IPS-20b (cell line): Measurements from ENCODE around the gene PRICKLE2.

Experiments
- H3K27ac ChIP-seq: one replicate; pipeline ENCODE4 v1.5.1; 2013; ENCODE audit warnings: low read length
- H3K27me3 ChIP-seq: 2 replicates; pipeline ENCODE4 v1.6.1; 2013; ENCODE audit warnings: mild to moderate bottlenecking, low read length, inconsistent platforms; ENCODE audit not compliant: insufficient read depth
- H3K36me3 ChIP-seq: 2 replicates; pipeline ENCODE4 v1.6.1; 2013; ENCODE audit warnings: low read depth, mild to moderate bottlenecking, inconsistent platforms, low read length, moderate library complexity; ENCODE audit not compliant: insufficient read depth
- H3K4me1 ChIP-seq: 2 replicates; pipeline ENCODE4 v1.6.1; 2013; ENCODE audit warnings: mild to moderate bottlenecking, control low read depth, inconsistent platforms, low read length, moderate library complexity; ENCODE audit not compliant: insufficient read depth
- H3K4me3 ChIP-seq: 2 replicates; pipeline ENCODE4 v1.5.1; 2013; ENCODE audit warnings: mild to moderate bottlenecking, low read length, inconsistent platforms
- H3K9ac ChIP-seq: 2 replicates; pipeline ENCODE4 v1.6.1; 2013; ENCODE audit warnings: low read depth, mild to moderate bottlenecking, inconsistent platforms, low read length, moderate library complexity
- H3K9me3 ChIP-seq: 2 replicates; pipeline ENCODE4 v1.6.1; 2013; ENCODE audit warnings: mild to moderate bottlenecking, low read depth, low read length, inconsistent platforms; ENCODE audit not compliant: insufficient read depth

The PRICKLE2 gene, protein sequence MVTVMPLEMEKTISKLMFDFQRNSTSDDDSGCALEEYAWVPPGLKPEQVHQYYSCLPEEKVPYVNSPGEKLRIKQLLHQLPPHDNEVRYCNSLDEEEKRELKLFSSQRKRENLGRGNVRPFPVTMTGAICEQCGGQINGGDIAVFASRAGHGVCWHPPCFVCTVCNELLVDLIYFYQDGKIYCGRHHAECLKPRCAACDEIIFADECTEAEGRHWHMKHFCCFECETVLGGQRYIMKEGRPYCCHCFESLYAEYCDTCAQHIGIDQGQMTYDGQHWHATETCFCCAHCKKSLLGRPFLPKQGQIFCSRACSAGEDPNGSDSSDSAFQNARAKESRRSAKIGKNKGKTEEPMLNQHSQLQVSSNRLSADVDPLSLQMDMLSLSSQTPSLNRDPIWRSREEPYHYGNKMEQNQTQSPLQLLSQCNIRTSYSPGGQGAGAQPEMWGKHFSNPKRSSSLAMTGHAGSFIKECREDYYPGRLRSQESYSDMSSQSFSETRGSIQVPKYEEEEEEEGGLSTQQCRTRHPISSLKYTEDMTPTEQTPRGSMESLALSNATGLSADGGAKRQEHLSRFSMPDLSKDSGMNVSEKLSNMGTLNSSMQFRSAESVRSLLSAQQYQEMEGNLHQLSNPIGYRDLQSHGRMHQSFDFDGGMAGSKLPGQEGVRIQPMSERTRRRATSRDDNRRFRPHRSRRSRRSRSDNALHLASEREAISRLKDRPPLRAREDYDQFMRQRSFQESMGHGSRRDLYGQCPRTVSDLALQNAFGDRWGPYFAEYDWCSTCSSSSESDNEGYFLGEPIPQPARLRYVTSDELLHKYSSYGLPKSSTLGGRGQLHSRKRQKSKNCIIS

DNA sequence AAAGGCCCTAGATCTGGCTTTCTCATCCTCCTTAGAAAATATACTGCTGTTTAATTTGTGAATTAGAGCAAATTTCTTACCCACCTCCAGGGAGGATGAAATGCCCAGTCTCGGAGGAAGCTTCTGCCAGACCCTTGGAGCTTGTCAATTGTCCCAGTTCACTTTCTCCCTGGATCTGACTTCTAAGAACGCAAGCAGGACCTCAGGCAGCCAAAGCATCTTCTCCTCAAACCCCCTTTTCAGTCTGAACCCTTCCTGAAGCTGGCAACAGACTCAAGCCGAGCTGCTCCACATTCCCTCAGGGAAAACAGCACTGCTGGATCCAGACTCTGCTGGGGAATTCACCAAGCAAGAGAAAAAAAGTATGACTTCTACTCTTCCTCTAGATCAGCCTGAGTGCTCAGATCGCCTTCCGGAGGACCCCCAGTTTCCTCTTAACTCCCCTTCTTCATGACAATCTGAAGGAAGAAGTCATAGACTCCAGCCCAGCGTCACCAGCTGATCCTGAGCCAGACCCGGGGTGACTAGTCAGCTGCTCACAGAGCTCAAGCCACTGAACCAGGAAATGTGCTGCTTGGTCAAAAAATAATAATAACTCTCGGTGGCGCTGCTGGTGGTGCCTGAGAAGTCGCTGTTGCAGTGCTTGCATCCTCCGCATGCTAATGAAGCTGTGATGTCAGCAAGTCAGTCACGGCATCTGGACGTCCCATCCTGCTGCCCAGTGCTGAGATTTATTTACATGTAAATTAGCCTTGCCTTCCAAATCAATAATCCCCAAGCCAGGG lies at the start of gene PRICKLE2:
Gene PRICKLE2, minus strand, starts transcription at position 641 of the 785 bp plus-strand sequence. CDS start 26,539 bp downstream, outside the sequence.
- peak within 1 kb of the TSS; percentile 63 for H3K4me3 ChIP-seq
- H3K27me3 ChIP-seq = peaks cover 14% of the 10 kb centered on the region
- peak within 1 kb of the TSS; percentile 65 for H3K9ac ChIP-seq
- peak within 1 kb of the TSS; percentile 16 for H3K27ac ChIP-seq
- H3K36me3 ChIP-seq = no peaks in the 10 kb centered on the region
- H3K9me3 ChIP-seq = no peaks in the 10 kb centered on the region
- H3K4me1 ChIP-seq = peaks cover 34% of the 10 kb centered on the region; the same call in 1 of the 2 replicates

DNA sequence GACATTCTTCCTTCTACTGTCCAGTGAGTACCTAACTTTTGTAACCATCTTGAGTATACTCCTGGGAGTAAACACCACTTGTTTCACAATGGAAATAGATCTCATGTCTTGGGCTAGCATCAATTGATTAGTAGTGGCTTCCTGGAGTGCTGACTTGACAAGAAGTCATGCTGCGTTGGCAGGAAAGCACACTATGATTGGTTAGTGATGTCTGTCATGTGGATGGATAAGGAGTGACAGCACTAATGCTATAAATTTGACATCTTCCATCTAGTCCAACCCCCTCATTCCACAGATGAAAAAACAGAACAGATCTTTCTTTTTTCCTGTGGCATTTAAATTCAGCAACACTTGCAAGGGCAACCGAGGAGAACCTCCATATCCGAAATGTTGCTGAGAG lies 47.6 kb upstream of the PRICKLE2 start:
- H3K9ac ChIP-seq = no peak overlapping the region
- peaks cover 13% of the 10 kb centered on the region for H3K4me1 ChIP-seq
- no peak overlapping the region for H3K4me3 ChIP-seq
- H3K27ac ChIP-seq = no peak overlapping the region
- no peaks in the 10 kb centered on the region for H3K36me3 ChIP-seq
- peaks cover 9% of the 10 kb centered on the region for H3K9me3 ChIP-seq
- H3K27me3 ChIP-seq = no peaks in the 10 kb centered on the region

DNA sequence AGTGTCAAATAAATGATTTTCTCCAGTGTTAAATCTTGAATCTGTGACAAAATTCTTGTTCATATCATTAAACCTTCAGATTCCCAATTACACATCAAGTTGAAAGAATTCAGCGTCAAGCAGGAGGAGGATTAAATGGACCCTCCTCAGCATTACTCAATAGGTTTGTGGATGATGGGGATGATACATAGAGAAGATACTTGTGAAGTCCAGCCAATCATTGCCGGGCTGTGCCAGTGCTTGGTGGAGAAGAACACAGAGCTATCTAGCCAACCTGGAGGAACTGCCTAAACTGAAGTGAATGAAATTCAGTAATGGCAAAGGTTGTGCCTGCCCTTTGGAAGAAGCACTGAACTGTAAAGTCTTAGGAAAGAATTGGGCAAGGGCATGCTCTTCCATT lies 47.0 kb upstream of the PRICKLE2 start:
- H3K9ac ChIP-seq = no peak overlapping the region
- no peak overlapping the region for H3K4me3 ChIP-seq
- peaks cover 15% of the 10 kb centered on the region for H3K4me1 ChIP-seq
- H3K9me3 ChIP-seq = peaks cover 9% of the 10 kb centered on the region
- H3K36me3 ChIP-seq = no peaks in the 10 kb centered on the region
- no peaks in the 10 kb centered on the region for H3K27me3 ChIP-seq
- H3K27ac ChIP-seq = no peak overlapping the region

DNA sequence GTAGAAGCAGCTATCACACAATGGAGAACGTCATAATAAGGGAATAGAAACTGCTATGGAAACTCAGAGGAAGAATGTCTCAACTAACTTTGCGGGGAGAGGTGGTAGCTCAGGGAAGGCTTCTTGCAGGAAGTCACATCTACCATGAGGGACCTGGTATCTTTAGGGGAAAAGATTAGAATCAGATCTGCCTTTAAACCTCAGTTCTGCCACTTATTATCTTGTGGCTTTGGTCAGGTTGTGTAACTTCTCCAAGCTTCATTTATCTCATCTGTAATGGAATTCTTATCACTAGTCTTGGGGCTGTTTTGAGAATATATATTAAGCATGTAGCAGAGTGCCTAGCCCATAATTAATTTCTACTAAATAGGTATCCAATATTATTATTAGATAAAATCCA lies 46.4 kb upstream of the PRICKLE2 start:
- Histone ChIP-seq H3K4me1 (peaks cover 21% of the 10 kb centered on the region), H3K36me3 (no peaks in the 10 kb centered on the region), H3K9me3 (peaks cover 9% of the 10 kb centered on the region), H3K27me3 (no peaks in the 10 kb centered on the region), H3K4me3 (no peak overlapping the region), H3K27ac (no peak overlapping the region), H3K9ac (no peak overlapping the region)

DNA sequence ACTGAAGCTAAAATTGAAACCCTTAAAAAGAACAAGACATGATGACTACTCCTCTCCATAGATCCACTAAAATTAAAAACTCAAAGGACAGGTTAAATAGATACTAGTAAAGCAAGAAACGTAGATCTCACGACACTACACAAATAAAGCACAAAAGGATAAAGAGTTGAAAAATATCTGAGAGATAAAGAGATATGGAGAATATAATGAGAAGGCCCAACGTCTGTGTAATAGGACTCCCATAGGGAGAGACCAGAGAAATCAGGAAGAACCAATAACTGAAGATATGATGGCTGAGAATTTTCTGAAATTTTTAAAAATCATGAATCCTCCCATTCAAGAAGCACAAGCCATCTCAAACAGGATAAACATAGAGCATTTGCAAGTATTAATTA lies 45.6 kb upstream of the PRICKLE2 start:
- peaks cover 26% of the 10 kb centered on the region for H3K4me1 ChIP-seq
- peaks cover 9% of the 10 kb centered on the region for H3K9me3 ChIP-seq
- H3K36me3 ChIP-seq = no peaks in the 10 kb centered on the region
- no peak overlapping the region; the same call in 1 of the 2 replicates for H3K9ac ChIP-seq
- H3K27me3 ChIP-seq = no peaks in the 10 kb centered on the region
- no peak overlapping the region for H3K27ac ChIP-seq
- 0 out of 2 replicates have a peak overlapping the region, but pooled peaks have one; percentile 25 for H3K4me3 ChIP-seq

DNA sequence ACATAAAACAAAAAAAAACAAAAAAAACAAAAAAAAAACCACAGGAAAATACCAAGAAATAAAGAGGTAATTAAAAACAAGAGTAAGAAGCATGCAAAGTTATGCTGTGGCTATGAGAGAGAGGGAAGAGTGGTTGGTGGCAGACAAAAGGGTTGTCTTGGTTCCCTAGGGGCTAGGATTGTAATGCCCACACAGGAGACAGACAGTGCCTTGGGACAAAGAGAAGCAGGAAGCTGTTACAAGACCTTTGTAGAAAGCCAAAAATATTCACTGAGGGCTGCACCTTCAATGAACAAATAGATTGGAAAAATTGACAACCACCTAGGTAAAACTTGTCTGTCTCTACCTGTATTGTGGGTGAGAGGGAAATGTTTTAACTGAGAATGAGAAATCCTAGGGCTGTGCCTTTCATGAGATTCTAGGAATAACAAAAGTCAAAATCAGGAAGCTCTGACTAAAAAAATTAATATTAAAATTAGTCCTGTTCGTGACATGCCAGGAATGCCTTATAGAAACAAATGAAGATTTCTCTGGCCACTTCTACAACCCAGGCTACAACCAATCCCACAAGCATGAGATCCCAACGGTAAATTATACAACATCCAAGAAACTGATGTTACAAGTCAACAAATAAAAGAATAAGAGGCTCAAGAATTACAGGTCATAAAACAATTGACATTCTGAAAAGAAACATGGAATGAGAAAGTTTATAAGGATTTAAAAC lies 45.0 kb upstream of the PRICKLE2 start:
- no peak overlapping the region for H3K27ac ChIP-seq
- peaks cover 9% of the 10 kb centered on the region for H3K9me3 ChIP-seq
- H3K27me3 ChIP-seq = no peaks in the 10 kb centered on the region
- H3K4me3 ChIP-seq = 0 out of 2 replicates have a peak overlapping the region, but pooled peaks have one; percentile 25
- no peak overlapping the region; the same call in 1 of the 2 replicates for H3K9ac ChIP-seq
- peaks cover 28% of the 10 kb centered on the region for H3K4me1 ChIP-seq
- H3K36me3 ChIP-seq = no peaks in the 10 kb centered on the region

DNA sequence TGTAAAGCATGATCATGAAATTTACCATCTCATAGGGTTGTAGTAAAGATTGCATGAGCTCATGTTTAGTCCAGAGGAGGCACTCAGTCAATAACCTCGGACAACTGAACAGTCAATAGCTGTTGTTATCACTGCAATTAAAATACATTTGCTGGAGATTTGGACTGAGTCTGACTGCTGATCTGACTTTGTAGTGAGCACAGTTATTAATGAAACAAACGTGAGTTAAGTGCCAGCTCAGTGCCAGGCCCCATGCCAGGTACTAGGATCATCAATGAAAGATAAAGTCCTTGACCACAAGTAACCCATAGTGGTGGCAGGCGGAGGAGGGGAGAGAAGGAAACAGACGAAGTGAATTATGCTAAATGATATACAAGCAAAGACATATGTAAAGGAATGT lies 43.7 kb upstream of the PRICKLE2 start:
- Histone ChIP-seq H3K9ac (no peak overlapping the region), H3K27ac (no peak overlapping the region), H3K27me3 (no peaks in the 10 kb centered on the region), H3K36me3 (no peaks in the 10 kb centered on the region), H3K9me3 (peaks cover 9% of the 10 kb centered on the region), H3K4me3 (no peak overlapping the region), H3K4me1 (peaks cover 28% of the 10 kb centered on the region)

DNA sequence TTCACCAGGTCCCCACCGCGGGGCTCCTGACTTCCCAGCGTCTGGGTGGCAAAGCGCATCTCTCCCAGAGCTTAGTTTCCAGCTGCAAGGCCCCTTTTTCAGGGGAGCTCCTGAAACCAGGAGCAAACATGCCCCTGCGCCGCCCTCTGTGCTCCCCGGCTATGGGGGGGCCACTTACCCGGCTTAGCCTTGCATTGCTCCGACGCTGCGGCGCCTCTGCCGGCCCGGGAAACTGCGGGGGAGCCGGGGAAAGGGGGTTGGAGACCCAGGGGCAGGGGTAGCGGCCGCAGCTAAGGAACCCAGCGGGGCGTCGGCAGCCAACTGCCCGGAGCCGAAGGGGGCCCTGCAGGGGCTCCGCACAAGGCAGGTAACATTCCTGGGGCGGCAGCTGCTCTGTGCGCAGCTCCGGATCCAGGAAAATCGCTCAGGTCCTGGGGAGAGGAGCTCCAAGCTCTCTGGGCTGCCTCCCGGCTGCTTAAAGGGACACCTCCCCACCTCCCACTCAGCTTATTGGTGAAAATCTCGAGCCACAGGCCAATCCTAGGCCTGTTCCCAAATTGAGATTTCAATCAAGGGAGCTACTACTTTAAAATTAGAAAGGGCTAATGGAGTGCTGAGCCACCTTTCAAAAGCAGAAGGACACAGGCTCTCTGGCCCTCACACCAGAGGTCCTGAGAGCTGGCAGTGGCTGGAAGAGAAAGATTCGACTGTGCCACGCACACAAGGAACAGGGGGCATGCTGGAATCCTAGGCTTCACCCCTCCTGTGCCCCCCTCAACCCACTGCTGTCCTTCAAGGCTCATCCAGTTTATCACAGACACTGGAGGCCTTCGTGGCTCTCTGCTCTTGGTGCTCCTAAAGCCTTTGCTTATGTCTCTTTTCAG lies 42.7 kb upstream of the PRICKLE2 start:
- H3K36me3 ChIP-seq = no peaks in the 10 kb centered on the region
- no peaks in the 10 kb centered on the region for H3K27me3 ChIP-seq
- no peak overlapping the region for H3K27ac ChIP-seq
- peaks cover 9% of the 10 kb centered on the region for H3K9me3 ChIP-seq
- H3K9ac ChIP-seq = peak overlapping the region; percentile 69; the same call in 1 of the 2 replicates
- H3K4me3 ChIP-seq = peak overlapping the region; percentile 69
- H3K4me1 ChIP-seq = peaks cover 28% of the 10 kb centered on the region

DNA sequence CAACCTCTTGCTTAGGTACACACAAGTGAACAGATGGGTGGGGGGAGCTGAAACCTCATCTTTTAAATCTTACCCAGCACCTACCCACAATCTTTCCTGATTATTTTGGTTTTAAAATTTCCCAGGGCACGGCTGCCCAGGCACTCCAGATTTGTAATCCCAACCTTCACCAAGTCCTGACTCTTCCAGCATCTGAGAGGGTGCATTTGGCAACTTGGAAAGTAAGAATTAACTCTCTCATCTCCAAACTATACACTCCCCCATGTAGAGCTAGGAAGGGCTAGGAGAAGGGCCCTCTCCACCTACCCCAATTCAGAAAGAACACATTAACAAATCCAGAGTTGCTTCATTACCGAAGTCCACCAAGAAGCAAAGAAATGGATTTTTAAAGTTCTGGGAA lies 41.7 kb upstream of the PRICKLE2 start:
- Histone ChIP-seq H3K9ac (no peak overlapping the region), H3K9me3 (peaks cover 9% of the 10 kb centered on the region), H3K36me3 (no peaks in the 10 kb centered on the region), H3K27ac (no peak overlapping the region), H3K27me3 (no peaks in the 10 kb centered on the region), H3K4me1 (peaks cover 28% of the 10 kb centered on the region), H3K4me3 (peak overlapping the region; percentile 69)
